HepG2 (cell line): ENCODE measurements around the gene COQ10B. TPM values are rescaled to one million over a fixed set of nuclear protein-coding genes. Genes with fewer than 3 reads are reported as not detected.
A peak's percentile ranks its signal among the peaks of the same experiment; 100 is the strongest.

Experiments used
- ATAC-seq: fragments of 200-7000 bp; cut with Tn5 transposase; 3 replicates; pipeline ENCODE4 v1.9.1; 2020; ENCODE audit warnings: mild to moderate bottlenecking, moderate library complexity
- BruUV-seq: library from RNA; stranded (reverse); fragments of 400-500 nt; replicated peaks from 2 replicates; lab custom pipeline; 2021; lab: Mats Ljungman, UMichigan
- CTCF ChIA-PET: fragments of 300-600 bp; formaldehyde crosslinking; extraction: SDS; loops from one replicate; lab custom pipeline; 2021; ENCODE audit warnings: low total read pairs, inconsistent platforms, low intra/inter-chr PET ratio; lab: Yijun Ruan, JAX
- POLR2A ChIA-PET: fragments of 350-600 bp; sonication (Branson Sonifier 250); formaldehyde crosslinking; loops from one replicate; lab custom pipeline; 2020; ENCODE audit warnings: antibody characterized with exemption, inconsistent platforms; lab: Yijun Ruan, JAX
- DNase-seq: peaks from one replicate; pipeline ENCODE4 v3.0.0-alpha.2; 2015; ENCODE audit warnings: low spot score
- FAIRE-seq: peaks from 3 replicates; lab custom pipeline; 2011; peaks lifted over from hg19 to GRCh38; lab: Jason Lieb, UNC
- H2AFZ ChIP-seq: one replicate; pipeline ENCODE4 v1.6.1; 2011; ENCODE audit warnings: low read length, inconsistent platforms
- H3K27ac ChIP-seq: fragments of 300-600 bp; 3 replicates; pipeline ENCODE4 v1.8.0; 2011; ENCODE audit warnings: mixed run types, mild to moderate bottlenecking, mixed read lengths, low read length, inconsistent platforms; ENCODE audit not compliant: insufficient read depth; ENCODE audit errors: extremely low read length
- H3K27me3 ChIP-seq, 2 experiments: fragments of 200-600 bp in 1 of 2; 2 replicates in 1 of 2; 3 replicates in 1 of 2; pipeline versions ENCODE4 v1.6.0 to v1.8.0; 2011; ENCODE audit warnings: low read length in 2 of 2, mild to moderate bottlenecking in 2 of 2, moderate library complexity in 2 of 2, inconsistent platforms in 1 of 2; ENCODE audit not compliant: insufficient read depth in 2 of 2, control insufficient read depth in 1 of 2
- H3K36me3 ChIP-seq, 2 experiments: fragments of 200-600 bp in 1 of 2; replicated peaks in 1 of 2; 2 replicates in 1 of 2; 3 replicates in 1 of 2; pipeline versions ENCODE4 v1.5.1 to v1.8.0; 2011; ENCODE audit warnings: low read length in 2 of 2, inconsistent platforms in 1 of 2; ENCODE audit not compliant: insufficient read depth in 2 of 2, control insufficient read depth in 1 of 2
- H3K4me1 ChIP-seq: 2 replicates; pipeline ENCODE4 v1.5.1; 2012; ENCODE audit warnings: low read length, inconsistent platforms; ENCODE audit not compliant: insufficient read depth
- H3K4me2 ChIP-seq: 2 replicates; pipeline ENCODE4 v1.6.0; 2011; ENCODE audit warnings: low read depth, low read length, inconsistent platforms
- H3K4me3 ChIP-seq, 3 experiments: fragments of 200-600 bp in 1 of 3; sonication (generic), shearing (Covaris generic) in 1 of 3; replicated peaks in 1 of 3; 2 replicates each; pipeline ENCODE4 v1.5.1; 2011 to 2016; ENCODE audit warnings: low read length in 3 of 3, inconsistent platforms in 2 of 3, low read depth in 2 of 3, mild to moderate bottlenecking in 2 of 3, control low read depth in 1 of 3, mixed read lengths in 1 of 3; ENCODE audit not compliant: insufficient read depth in 1 of 3
- H3K79me2 ChIP-seq: one replicate; pipeline ENCODE4 v1.6.1; 2011; ENCODE audit warnings: low read length, inconsistent platforms; ENCODE audit not compliant: insufficient read depth
- H3K9ac ChIP-seq: 2 replicates; pipeline ENCODE4 v1.6.0; 2011; ENCODE audit warnings: mild to moderate bottlenecking, low read depth, low read length, inconsistent platforms; ENCODE audit not compliant: insufficient read depth
- H3K9me3 ChIP-seq: 2 replicates; pipeline ENCODE4 v1.5.1; 2012; ENCODE audit warnings: mild to moderate bottlenecking, low read length
- H4K20me1 ChIP-seq: 2 replicates; pipeline ENCODE4 v1.6.0; 2011; ENCODE audit warnings: inconsistent platforms, mild to moderate bottlenecking, low read length, moderate library complexity; ENCODE audit not compliant: insufficient read depth
- BRD4 ChIP-seq: sonication (generic); formaldehyde crosslinking; IDR thresholded peaks from 2 replicates; pipeline ENCODE4 v1.4.0; 2020; ENCODE audit warnings: missing genetic modification reagents
- FOXK2 ChIP-seq: fragments of 450-650 bp; IDR thresholded peaks from 2 replicates; pipeline ENCODE4 v1.6.1; 2016
- GFI1 ChIP-seq: sonication (generic); formaldehyde crosslinking; IDR thresholded peaks from 2 replicates; pipeline ENCODE4 v1.5.0; 2020; ENCODE audit warnings: missing genetic modification reagents, mild to moderate bottlenecking, borderline replicate concordance
- KMT2A ChIP-seq: sonication (generic); formaldehyde crosslinking; IDR thresholded peaks from 2 replicates; pipeline ENCODE4 v1.4.0; 2020; ENCODE audit warnings: missing genetic modification reagents
- LBX2 ChIP-seq: sonication (generic); formaldehyde crosslinking; IDR thresholded peaks from 2 replicates; pipeline ENCODE4 v1.5.0; 2020; ENCODE audit warnings: missing genetic modification reagents, mild to moderate bottlenecking, borderline replicate concordance
- MXI1 ChIP-seq: IDR thresholded peaks from 3 replicates; pipeline ENCODE4 v1.6.1; 2012; ENCODE audit warnings: low read depth, low read length, inconsistent platforms, borderline replicate concordance
- NCOR1 ChIP-seq: fragments of 200-600 bp; sonication (generic); IDR thresholded peaks from 2 replicates; pipeline ENCODE4 v1.7.0; 2017; ENCODE audit warnings: antibody characterized with exemption, low read length, borderline replicate concordance
- PRDM10 ChIP-seq: sonication (generic); formaldehyde crosslinking; IDR thresholded peaks from 2 replicates; pipeline ENCODE4 v1.4.0; 2020; ENCODE audit warnings: low read depth, missing genetic modification reagents
- SCMH1 ChIP-seq: sonication (generic); formaldehyde crosslinking; IDR thresholded peaks from 2 replicates; pipeline ENCODE4 v1.9.0; 2021; ENCODE audit warnings: missing genetic modification reagents, mild to moderate bottlenecking, borderline replicate concordance
- SKI ChIP-seq: fragments of 450-650 bp; IDR thresholded peaks from one replicate; pipeline ENCODE4 v1.6.1; 2018; ENCODE audit warnings: mild to moderate bottlenecking; ENCODE audit not compliant: partially characterized antibody
- TAF1 ChIP-seq: sonication (generic); formaldehyde crosslinking; IDR thresholded peaks from 2 replicates; pipeline ENCODE4 v1.4.0; 2020; ENCODE audit warnings: missing genetic modification reagents
- ZBTB25 ChIP-seq: IDR thresholded peaks from 2 replicates; pipeline ENCODE4 v1.6.1; 2018; ENCODE audit warnings: missing genetic modification reagents
- ZFYVE20 ChIP-seq: sonication (generic); formaldehyde crosslinking; IDR thresholded peaks from 2 replicates; pipeline ENCODE4 v1.8.0; 2023; ENCODE audit warnings: low read depth, mild to moderate bottlenecking, moderate library complexity, missing genetic modification reagents, borderline replicate concordance
- ZNF337 ChIP-seq: sonication (generic); formaldehyde crosslinking; IDR thresholded peaks from 2 replicates; pipeline ENCODE4 v1.5.1; 2020; ENCODE audit warnings: missing genetic modification reagents, low read depth, mild to moderate bottlenecking, borderline replicate concordance
- ZNF800 ChIP-seq: sonication (generic); formaldehyde crosslinking; IDR thresholded peaks from 2 replicates; pipeline ENCODE4 v1.4.0; 2020; ENCODE audit warnings: missing genetic modification reagents
- WGBS: methylation state at CpG from one replicate; pipeline ENCODE4 v1.1.6; 2017; ENCODE audit warnings: low lambda C conversion rate; 5-methylcytosine and 5-hydroxymethylcytosine counted together
- in situ Hi-C: cut with HindIII; loops from 2 replicates; pipeline ENCODE4 v1.10.0; 2017; ENCODE audit warnings: low pct_unique_long_range_greater_than_20kb; ENCODE audit not compliant: extremely low pct_ligation_motif_present
- intact Hi-C: fragments of 100-400 bp; cut with micrococcal nuclease; formaldehyde crosslinking; loops from one replicate; pipeline ENCODE4 v1.10.0; 2022; ENCODE audit not compliant: unreplicated experiment
- polyA plus RNA-seq, 8 experiments: library from polyadenylated mRNA; depleted of rRNA in 3 of 8; stranded (reverse) in 7 of 8; unstranded in 1 of 8; fragments of >200 nt; fragmentation: Illumina TruSeq in 4 of 8; extraction: Trizol in 4 of 8; gene quantifications; 2 replicates each; pipeline versions ENCODE4 v1.2.1 to v1.2.3, GENCODE V29; 2011 to 2016; ENCODE audit warnings: low read depth in 4 of 8, missing spikeins in 1 of 8, mixed read lengths in 1 of 8; ENCODE audit not compliant: insufficient read depth in 1 of 8
- total RNA-seq, 5 experiments: library from RNA; depleted of rRNA; stranded (reverse); fragments of >200 nt; fragmentation: Illumina TruSeq; extraction: Trizol; gene quantifications; 2 replicates each; pipeline ENCODE4 v1.2.3, GENCODE V29; 2016; ENCODE audit warnings: low read depth in 1 of 5

Gene COQ10B
- total and polyA plus RNA-seq, 2 of the 13 experiments (the other 11 are each of a cell fraction or from before 2014, with no cell fraction given), result 4.6 to 34.9 TPM

GRCh38 chr2:197500503-197501131 lies 47.3 kb downstream of the COQ10B start:
- ChIA-PET POLR2A (interaction anchor here (0.6 to 5.8 kb wide), 28 partner anchors 9 to 212 kb away, joined by 3 to 264 read pairs (median 7); partner anchors contain the start of genes COQ10B, MARS2, MOB4 and SF3B1), CTCF (no interaction called here)
- no peak overlapping the region for H2AFZ ChIP-seq
- H4K20me1 ChIP-seq, result peaks cover 51% of the 10 kb centered on the region
- H3K79me2 ChIP-seq, result peaks cover 86% of the 10 kb centered on the region
- peak overlapping the region; percentile 73 for H3K4me2 ChIP-seq
- TSS peak; percentile 74 for BruUV-seq
- H3K27me3 ChIP-seq, result no peaks in the 10 kb centered on the region; a peak in 1 of 5 replicates
- peaks cover 14 to 52% of the 10 kb centered on the region in 2 experiments for H3K36me3 ChIP-seq
- intact Hi-C loops (loop anchor here (1.0 to 5.0 kb wide), 5 partner anchors 15 to 112 kb away; no protein-coding TSS in a partner anchor), in situ Hi-C loops (no loop called here)
- peak overlapping the region; percentile 68 to 99 (median 87) for H3K4me3 ChIP-seq
- ATAC-seq (no peak), DNase-seq (no peak), FAIRE-seq (no peak)
- peak overlapping the region; percentile 99 for H3K9ac ChIP-seq
- H3K27ac ChIP-seq, result peak overlapping the region; percentile 96
- no peaks in the 10 kb centered on the region for H3K9me3 ChIP-seq
- WGBS, result 1% methylated on average over 30 of the region's 30 CpGs
- H3K4me1 ChIP-seq, result peaks cover 52% of the 10 kb centered on the region
- no peak for TF ChIP-seq TAF1 (CRISPR knock-in tag)
- no peak for TF ChIP-seq FOXK2
- TF ChIP-seq BRD4 (CRISPR knock-in tag), result peak; percentile 64; the same call in 1 of the 2 replicates
- 0 out of 2 replicates have a peak, but pooled peaks have one; percentile 26 for TF ChIP-seq PRDM10 (CRISPR knock-in tag)
- no peak for TF ChIP-seq SKI
- TF ChIP-seq ZFYVE20 (CRISPR knock-in tag), result no peak
- peak; percentile 11; the same call in 1 of the 2 replicates for TF ChIP-seq ZNF337
- peak; percentile 23 for TF ChIP-seq ZNF800 (CRISPR knock-in tag)
- TF ChIP-seq NCOR1, result no peak
- TF ChIP-seq KMT2A, result no peak
- TF ChIP-seq LBX2, result no peak
- no peak for TF ChIP-seq MXI1
- no peak for TF ChIP-seq SCMH1 (CRISPR knock-in tag)
- no peak for TF ChIP-seq GFI1
- no peak for TF ChIP-seq ZBTB25
